ENCODE measurements around the gene MRPS27.
"Not testable (repeated sequence)": the region's sequence is repeated elsewhere in the genome, so short reads cannot be mapped to it uniquely, and the experiment has no call there.

The MRPS27 gene

DNA sequence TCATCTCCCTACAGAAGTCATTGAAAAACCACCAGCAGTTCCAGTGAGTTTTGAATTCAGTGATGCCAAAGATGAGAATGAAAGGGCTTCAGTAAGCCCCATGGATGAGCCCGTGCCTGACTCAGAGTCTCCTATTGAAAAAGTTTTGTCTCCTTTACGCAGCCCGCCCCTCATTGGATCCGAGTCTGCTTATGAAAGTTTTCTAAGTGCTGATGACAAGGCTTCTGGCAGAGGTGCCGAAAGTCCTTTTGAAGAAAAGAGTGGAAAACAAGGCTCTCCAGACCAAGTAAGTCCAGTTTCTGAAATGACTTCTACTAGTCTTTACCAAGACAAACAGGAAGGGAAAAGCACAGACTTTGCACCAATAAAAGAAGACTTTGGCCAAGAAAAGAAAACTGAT is 122.6 kb downstream of the MRPS27 start:
- no peak for DNase-seq

GRCh38 chr5:72195581-72195980 is 124.5 kb downstream of the MRPS27 start:
- no peak for DNase-seq

DNA sequence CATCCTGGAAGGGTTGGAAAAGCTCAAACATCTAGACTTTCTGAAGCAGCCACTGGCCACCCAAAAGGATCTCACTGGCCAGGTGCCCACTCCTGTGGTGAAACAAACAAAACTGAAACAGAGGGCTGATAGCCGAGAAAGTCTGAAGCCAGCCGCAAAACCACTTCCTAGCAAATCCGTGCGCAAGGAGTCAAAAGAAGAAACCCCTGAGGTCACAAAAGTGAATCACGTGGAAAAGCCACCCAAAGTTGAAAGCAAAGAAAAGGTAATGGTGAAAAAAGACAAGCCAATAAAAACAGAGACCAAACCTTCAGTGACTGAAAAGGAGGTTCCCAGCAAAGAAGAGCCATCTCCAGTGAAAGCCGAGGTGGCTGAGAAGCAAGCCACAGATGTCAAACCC is 125.2 kb downstream of the MRPS27 start:
- DNase-seq: no peak

- no peak for DNase-seq
Measured at GRCh38 chr5:72191404-72191803, 128.6 kb downstream of the MRPS27 start.

GRCh38 chr5:72189146-72189545 is 130.9 kb downstream of the MRPS27 start:
- no peak for DNase-seq

- DNase-seq: no peak
Measured at GRCh38 chr5:72188166-72188565, 131.9 kb downstream of the MRPS27 start.

GRCh38 chr5:72187388-72188075 is 132.5 kb downstream of the MRPS27 start:
- DNase-seq: no peak

DNA sequence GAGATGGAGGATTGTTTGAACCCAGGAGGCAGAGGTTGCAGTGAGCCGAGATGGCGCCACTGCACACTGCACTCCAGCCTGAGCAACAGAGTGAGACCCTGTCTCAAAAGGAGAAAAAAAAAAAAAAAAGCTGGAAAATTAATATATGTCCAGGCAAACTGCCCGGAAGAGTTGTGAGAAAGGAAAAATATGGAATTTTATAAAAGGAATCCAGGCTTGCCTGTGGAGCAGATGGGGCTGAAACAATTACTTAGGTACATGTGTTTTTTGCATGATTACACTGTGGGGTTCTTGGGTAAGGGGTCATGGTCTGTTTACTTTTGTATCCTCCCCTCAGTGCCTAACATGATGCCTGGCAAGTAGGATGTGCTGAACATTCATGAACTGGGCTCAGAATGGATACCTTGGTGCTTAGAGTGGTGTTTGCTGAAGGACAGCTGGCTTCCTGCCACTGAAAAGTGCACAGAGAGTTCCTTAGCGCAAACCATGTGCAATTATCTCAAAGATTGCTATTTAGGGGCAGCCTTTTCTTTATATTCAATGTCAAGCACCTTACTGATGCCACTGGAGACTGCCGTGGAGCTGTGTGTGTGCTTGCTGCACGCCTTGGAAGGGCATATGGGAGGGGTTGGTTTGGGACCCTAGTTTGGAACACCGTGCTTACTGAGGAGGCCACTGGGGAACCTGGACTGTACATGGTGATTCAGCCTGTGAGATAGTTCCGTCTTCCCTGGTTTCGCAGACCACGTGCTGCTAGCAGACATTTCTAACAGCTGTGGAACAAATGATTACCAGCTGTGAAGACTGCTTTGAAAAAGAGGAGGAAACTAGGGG is 134.3 kb downstream of the MRPS27 start:
- no peak for DNase-seq

GRCh38 chr5:72184408-72184807 is 135.6 kb downstream of the MRPS27 start:
- DNase-seq: no peak

DNA sequence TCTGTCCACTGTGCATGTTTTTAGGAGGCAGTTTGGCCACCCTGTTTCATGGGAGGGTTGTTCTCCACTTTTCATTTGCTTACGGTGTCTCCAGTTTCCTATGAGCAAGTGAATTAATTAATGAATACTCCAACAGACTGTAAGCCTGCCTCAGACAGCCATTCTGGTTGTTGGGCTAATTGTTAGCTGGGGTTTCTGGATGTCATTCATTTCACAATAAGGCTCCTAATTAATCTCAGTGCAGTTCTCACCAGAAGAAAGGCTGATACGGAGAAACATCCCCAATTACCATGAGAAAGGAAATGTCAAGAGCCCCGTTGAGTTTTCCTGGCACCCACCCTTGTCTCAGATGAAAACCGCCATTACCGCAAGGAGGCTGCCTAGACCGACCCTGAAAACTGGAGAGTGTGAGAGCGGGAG is 136.9 kb downstream of the MRPS27 start:
- DNase-seq: no peak

DNA sequence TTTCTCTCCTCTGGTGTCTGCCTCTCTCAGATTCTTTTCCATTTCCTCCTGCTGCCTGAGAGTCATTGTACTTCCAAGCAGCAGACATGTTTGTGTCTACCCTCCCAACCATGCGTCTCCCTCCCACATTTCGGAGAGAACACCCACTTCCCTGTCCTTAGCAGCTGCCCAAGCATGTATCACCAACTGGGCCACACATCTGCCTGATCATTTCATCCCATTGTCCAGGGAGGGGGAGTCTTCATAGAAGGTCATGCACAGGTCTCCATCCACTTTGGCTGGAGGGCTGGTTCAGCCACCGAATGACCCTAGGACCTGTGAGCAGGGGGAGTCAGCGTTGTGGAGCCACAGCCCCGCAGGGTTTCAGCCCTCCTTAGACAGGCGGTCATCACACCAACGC is 137.4 kb downstream of the MRPS27 start:
- DNase-seq: no peak

DNA sequence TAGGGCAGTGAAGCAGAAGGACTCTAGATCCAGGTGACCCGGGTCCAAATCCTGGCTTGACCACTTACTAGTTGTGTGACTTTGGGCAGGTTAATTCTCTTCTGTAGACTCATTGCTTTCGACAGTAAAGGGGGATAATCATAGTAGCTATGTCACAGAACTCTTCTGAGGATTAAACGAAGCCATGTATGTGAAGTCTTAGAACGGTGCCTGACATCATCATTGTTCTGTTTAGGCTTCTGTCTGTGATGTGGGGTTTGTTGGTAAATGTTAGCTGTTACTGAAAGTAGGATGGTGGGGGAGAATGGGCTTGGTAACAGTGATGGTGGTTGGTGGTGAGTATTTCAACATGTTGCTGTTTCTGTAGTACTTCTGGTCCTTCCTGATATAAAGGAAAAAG is 139.1 kb downstream of the MRPS27 start:
- no peak for DNase-seq

DNA sequence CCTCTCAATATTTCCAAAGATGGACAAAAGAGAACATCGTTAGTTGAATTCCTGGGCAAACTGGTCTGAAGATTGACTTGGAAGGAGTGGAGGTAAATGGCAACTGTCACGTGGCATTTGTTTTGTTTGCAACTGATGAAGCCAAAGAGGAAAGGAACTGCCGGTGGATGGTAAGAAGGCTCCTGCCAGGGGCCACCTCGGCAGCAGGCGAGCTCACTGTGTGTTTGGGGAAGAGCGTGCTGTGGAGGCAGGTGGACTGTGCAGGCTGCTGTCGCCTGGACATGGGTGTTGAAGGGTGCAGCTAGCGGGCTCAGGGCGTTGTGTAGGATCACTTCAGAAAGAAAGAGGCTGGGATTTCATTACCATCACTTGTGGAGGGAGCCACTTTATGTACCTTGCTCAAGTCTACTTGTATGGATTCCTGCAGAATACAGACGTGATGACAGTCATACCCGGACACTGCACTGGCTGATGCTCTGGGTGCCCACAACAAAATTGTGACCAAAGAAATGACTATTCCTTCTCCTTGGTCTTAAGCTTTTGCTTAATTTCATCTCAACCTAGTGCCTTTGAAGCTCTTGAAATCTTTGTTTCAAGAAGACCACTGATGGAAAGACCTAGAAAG is 140.1 kb downstream of the MRPS27 start:
- no peak for DNase-seq

DNA sequence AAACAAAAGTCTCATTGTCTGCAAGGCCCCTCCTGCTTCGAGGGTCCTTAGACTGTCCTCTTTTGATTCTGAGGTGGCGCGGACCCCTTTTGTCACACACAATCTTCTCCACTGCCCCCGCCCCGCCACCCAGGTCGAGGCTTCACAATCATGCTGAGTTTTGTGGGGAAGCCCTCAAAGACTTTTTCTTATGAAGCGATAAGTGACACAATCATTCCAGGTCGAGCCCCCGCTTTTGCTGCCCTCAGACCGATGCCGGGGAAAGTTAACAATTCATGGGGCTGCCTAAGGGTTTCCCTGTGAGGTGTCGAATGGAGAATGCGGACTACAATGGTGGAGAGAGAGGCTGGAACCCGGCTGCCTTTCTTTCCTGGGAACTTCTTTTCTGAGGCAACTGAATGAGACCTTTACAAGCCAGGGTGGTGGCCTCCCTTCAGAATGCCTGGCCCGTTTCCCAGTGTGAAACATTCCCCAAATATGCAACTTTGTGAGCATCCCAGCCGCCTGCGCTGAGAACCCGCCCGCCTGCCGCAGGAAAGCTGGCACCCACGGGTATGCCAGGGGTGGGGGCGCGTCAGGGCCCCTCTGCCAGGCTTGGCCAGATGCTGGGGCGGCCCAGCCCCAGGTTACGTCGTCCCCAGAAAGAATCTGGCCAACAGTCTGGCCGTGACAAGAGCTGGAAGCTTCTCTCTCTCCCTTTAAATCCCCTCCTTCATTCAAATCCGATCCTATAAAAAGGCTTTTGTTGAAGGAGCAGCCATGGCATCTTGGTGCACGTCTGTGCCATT is 140.8 kb downstream of the MRPS27 start:
- DNase-seq: no peak

DNA sequence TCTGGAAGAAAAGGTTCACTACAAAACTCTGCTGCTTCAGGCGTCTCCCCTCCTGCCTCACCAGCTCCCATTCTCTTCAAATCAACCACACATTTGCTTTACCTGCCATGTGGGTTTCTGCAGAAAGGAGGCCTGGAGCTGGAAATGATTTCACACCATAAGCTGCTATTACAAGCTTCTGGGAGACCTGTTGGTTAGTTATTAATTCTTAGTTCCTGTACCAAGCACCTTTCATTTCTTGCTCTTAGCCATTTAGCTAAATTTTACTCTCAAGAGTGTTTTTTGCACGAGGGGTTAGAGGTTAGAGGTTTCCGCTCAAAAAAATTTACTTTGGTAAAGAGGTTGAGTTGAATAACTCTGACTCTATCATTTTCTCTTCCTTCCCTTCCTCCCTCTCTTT is 142.5 kb downstream of the MRPS27 start:
- no peak for DNase-seq

GRCh38 chr5:72172786-72173185 is 147.3 kb downstream of the MRPS27 start:
- no peak for DNase-seq

GRCh38 chr5:72171667-72172066 is 148.4 kb downstream of the MRPS27 start:
- DNase-seq: no peak

- DNase-seq: not testable (repeated sequence)
Measured at GRCh38 chr5:72171181-72171580, 148.9 kb downstream of the MRPS27 start.

DNA sequence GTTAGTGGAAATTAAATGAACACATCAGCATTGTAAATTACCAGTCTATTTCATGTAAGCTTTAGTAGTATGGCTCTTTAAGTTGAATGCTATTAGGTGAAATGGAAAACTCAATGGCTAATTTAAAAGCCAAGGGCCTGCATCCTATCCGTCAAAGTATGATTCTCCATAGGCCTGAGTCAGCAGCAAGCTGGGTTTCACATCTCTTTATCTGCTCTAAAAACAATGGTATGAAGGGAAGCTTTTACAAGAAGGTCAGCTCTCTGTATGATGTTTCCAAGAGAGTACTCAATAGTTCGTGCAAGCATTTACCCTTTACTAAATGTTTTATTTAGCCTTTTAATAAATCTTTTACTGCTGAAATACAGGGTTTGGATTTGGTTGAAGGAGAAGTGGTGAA is 149.9 kb downstream of the MRPS27 start:
- no peak for DNase-seq

Data from inflammatory macrophage treated with lipopolysaccharide for 1 hour (primary cell).